SH-SY5Y (cell line): ENCODE measurements around the gene CIB2.

Source experiments
- GATA2 ChIP-seq: IDR thresholded peaks from 2 replicates; pipeline ENCODE4 v1.6.1; 2011; ENCODE audit warnings: mild to moderate bottlenecking, low read depth, low read length
- GATA3 ChIP-seq: IDR thresholded peaks from 2 replicates; pipeline ENCODE4 v1.6.1; 2011; ENCODE audit warnings: low read depth, mild to moderate bottlenecking, low read length, moderate library complexity

GRCh38 chr15:78105476-78106241 lies 25.6 kb downstream of the CIB2 start:
- TF ChIP-seq GATA3: no peak
- TF ChIP-seq GATA2: no peak
